ENCODE measurements around the gene CSF1R.

CSF1R gene

DNA sequence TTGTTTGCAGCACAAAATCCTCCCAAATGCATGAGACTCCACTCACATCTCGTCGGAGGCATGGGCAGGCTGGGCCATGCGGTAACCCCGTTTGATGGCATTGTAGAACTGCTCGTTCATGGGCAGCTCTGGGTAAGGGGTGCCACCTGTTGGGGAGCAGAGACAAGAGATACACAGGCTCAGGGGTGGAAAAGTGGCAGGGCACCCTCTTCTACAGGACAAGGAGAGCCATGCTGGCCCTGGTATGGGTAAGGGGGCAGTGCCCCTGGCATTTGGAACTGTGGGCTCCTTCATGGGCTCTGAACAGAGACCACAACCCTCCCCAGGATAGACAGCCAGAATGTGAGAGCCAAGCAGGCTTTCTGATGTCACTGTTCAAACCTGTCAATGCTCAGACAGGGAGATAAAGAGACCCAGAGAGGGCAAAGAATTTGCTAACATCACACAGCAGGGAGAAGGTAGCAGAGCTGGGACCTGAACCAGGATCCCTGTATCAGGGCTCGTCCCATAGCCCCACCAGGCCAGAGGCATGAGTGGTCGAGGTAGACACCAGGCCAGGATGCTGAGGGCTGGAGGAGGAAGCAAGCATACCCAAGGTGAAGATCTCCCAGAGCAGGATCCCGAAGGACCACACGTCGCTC is 33.2 kb upstream of the CSF1R start:
- TF ChIP-seq, protein P1, sequence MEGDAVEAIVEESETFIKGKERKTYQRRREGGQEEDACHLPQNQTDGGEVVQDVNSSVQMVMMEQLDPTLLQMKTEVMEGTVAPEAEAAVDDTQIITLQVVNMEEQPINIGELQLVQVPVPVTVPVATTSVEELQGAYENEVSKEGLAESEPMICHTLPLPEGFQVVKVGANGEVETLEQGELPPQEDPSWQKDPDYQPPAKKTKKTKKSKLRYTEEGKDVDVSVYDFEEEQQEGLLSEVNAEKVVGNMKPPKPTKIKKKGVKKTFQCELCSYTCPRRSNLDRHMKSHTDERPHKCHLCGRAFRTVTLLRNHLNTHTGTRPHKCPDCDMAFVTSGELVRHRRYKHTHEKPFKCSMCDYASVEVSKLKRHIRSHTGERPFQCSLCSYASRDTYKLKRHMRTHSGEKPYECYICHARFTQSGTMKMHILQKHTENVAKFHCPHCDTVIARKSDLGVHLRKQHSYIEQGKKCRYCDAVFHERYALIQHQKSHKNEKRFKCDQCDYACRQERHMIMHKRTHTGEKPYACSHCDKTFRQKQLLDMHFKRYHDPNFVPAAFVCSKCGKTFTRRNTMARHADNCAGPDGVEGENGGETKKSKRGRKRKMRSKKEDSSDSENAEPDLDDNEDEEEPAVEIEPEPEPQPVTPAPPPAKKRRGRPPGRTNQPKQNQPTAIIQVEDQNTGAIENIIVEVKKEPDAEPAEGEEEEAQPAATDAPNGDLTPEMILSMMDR (IDR thresholded peaks at IDR 0.05; ENCODE audit: low read length): no peak
- TF ChIP-seq EZH2 (IDR thresholded peaks at IDR 0.05; ENCODE audit: borderline replicate concordance, low read length): no peak
- no peaks in the 10 kb centered on the region for H3K36me3 ChIP-seq (ENCODE audit: insufficient read depth, low read length)
- no peak overlapping the region for H3K27ac ChIP-seq (ENCODE audit: low read depth, low read length, poor library complexity, severe bottlenecking)

DNA sequence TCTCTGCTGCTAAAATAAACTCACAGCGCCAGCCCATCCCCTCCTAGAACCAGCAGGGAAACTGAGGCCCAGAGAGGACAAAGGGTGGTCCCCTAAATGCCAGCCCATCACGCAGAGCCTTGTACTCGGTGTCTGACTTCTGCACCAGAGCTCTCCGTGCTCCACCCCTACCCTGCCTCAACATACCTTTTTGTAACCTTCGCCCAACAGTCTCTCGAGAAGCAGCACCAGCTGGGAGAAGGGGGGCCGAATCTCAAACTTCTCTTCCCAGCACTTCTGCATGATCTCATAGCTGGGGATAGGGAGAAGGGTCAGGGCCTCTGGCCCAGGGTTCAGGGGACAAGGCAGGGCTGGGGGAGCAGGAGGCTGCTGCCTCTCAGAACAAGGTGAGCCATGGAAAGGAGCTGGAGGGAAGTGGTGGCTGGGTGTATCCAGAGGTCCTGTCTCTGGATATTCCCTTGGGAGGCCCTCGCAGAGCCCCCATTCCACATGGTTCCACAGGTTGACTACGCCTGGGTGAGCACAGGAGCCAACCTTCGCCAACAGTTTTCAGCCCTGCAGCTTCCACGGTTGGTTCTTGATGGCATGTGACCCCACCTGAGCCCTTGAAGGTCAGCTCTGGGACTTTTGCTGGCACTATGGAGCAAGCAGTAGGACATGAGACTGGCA is 32.3 kb upstream of the CSF1R start:
- no peaks in the 10 kb centered on the region for H3F3A ChIP-seq (ENCODE audit: insufficient read depth, low read length)
- no peaks in the 10 kb centered on the region for H4K20me1 ChIP-seq (ENCODE audit: insufficient read depth, low read length)
- H3K79me2 ChIP-seq (ENCODE audit: insufficient read depth, low read length): no peaks in the 10 kb centered on the region
- no peaks in the 10 kb centered on the region for H3K9me2 ChIP-seq (ENCODE audit: low read depth, low read length)
- H3K9ac ChIP-seq (ENCODE audit: low read length): no peak overlapping the region
- H3K27ac ChIP-seq (ENCODE audit: low read depth, low read length, poor library complexity, severe bottlenecking): no peak overlapping the region
- H3K4me1 ChIP-seq (ENCODE audit: insufficient read depth, low read length, severe bottlenecking): no peaks in the 10 kb centered on the region
- H3K36me3 ChIP-seq (ENCODE audit: insufficient read depth, low read length): no peaks in the 10 kb centered on the region
- no peak overlapping the region for H2AFZ ChIP-seq (ENCODE audit: low read length)
- TF ChIP-seq EZH2 (IDR thresholded peaks at IDR 0.05; ENCODE audit: borderline replicate concordance, low read length): no peak
- TF ChIP-seq, protein P1 (IDR thresholded peaks at IDR 0.05; ENCODE audit: low read length): no peak
- H3K9me3 ChIP-seq (ENCODE audit: low read length): no peaks in the 10 kb centered on the region
- no peak overlapping the region for H3K4me3 ChIP-seq (ENCODE audit: low read depth, low read length, poor library complexity, severe bottlenecking)
- no peaks in the 10 kb centered on the region; the same call in 1 of the 2 replicates for H3K27me3 ChIP-seq (ENCODE audit: insufficient read depth, low read length)
- H3K4me2 ChIP-seq (ENCODE audit: low read length): no peak overlapping the region

More for the DNA sequence above, 33.2 kb upstream of the CSF1R start:
- Histone ChIP-seq H3K9me3 (ENCODE audit: low read length) (no peaks in the 10 kb centered on the region), H3K4me1 (ENCODE audit: insufficient read depth, low read length, severe bottlenecking) (no peaks in the 10 kb centered on the region), H3K9me2 (ENCODE audit: low read depth, low read length) (no peaks in the 10 kb centered on the region), H3K4me2 (ENCODE audit: low read length) (no peak overlapping the region), H3K27me3 (ENCODE audit: insufficient read depth, low read length) (no peaks in the 10 kb centered on the region), H3K9ac (ENCODE audit: low read length) (no peak overlapping the region), H3F3A (ENCODE audit: insufficient read depth, low read length) (no peaks in the 10 kb centered on the region), H2AFZ (ENCODE audit: low read length) (no peak overlapping the region), H4K20me1 (ENCODE audit: insufficient read depth, low read length) (no peaks in the 10 kb centered on the region), H3K4me3 (ENCODE audit: low read depth, low read length, poor library complexity, severe bottlenecking) (no peak overlapping the region), H3K79me2 (ENCODE audit: insufficient read depth, low read length) (no peaks in the 10 kb centered on the region)

DNA sequence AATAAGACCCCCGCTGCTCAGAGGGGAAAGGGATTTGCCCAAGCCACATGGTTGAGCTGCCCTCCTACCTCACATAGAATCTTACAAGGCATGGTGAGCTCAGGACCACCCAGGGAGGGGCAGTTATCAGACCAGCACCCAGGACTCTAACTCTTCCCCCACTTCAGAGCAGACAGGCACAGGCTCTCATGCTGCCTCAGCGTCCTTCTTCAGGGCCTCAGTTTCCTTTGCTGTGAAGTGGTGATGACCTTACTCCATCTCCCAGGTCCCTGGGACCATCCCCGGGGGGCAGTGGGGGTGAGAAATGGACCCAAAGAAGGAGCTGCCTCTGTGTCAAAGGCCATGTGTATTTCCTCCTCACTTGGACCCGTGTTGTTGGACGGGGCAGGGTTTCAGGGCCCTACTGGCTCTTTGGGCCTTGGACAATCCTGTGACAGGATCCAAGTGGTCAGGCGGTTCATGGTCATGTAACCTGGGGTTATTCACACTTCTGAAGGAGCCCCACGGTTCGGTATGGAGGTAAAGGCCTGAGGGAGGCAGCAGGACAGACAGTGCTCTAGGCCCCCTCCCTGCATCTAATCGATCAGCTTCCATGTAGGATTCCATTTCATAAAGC is 31.7 kb upstream of the CSF1R start:
- H3K9me3 ChIP-seq (ENCODE audit: low read length): no peaks in the 10 kb centered on the region
- no peaks in the 10 kb centered on the region for H4K20me1 ChIP-seq (ENCODE audit: insufficient read depth, low read length)
- H3K36me3 ChIP-seq (ENCODE audit: insufficient read depth, low read length): no peaks in the 10 kb centered on the region
- TF ChIP-seq, protein P1 (IDR thresholded peaks at IDR 0.05; ENCODE audit: low read length): no peak
- TF ChIP-seq EZH2 (IDR thresholded peaks at IDR 0.05; ENCODE audit: borderline replicate concordance, low read length): no peak
- H3K4me3 ChIP-seq (ENCODE audit: low read depth, low read length, poor library complexity, severe bottlenecking): no peak overlapping the region
- H3K9me2 ChIP-seq (ENCODE audit: low read depth, low read length): no peaks in the 10 kb centered on the region
- no peak overlapping the region for H3K4me2 ChIP-seq (ENCODE audit: low read length)
- H3F3A ChIP-seq (ENCODE audit: insufficient read depth, low read length): no peaks in the 10 kb centered on the region
- H3K27ac ChIP-seq (ENCODE audit: low read depth, low read length, poor library complexity, severe bottlenecking): no peak overlapping the region
- H3K9ac ChIP-seq (ENCODE audit: low read length): no peak overlapping the region
- H3K4me1 ChIP-seq (ENCODE audit: insufficient read depth, low read length, severe bottlenecking): no peaks in the 10 kb centered on the region
- H3K79me2 ChIP-seq (ENCODE audit: insufficient read depth, low read length): no peaks in the 10 kb centered on the region
- no peak overlapping the region for H2AFZ ChIP-seq (ENCODE audit: low read length)
- no peaks in the 10 kb centered on the region; the same call in 1 of the 2 replicates for H3K27me3 ChIP-seq (ENCODE audit: insufficient read depth, low read length)
